ENCODE measurements around the gene ITGB3BP. TPM values are rescaled to one million over a fixed set of nuclear protein-coding genes. Genes with fewer than 3 reads are reported as not detected.

ITGB3BP gene
- total RNA-seq, 1 donor from 2014 or later: 12.7 TPM

DNA sequence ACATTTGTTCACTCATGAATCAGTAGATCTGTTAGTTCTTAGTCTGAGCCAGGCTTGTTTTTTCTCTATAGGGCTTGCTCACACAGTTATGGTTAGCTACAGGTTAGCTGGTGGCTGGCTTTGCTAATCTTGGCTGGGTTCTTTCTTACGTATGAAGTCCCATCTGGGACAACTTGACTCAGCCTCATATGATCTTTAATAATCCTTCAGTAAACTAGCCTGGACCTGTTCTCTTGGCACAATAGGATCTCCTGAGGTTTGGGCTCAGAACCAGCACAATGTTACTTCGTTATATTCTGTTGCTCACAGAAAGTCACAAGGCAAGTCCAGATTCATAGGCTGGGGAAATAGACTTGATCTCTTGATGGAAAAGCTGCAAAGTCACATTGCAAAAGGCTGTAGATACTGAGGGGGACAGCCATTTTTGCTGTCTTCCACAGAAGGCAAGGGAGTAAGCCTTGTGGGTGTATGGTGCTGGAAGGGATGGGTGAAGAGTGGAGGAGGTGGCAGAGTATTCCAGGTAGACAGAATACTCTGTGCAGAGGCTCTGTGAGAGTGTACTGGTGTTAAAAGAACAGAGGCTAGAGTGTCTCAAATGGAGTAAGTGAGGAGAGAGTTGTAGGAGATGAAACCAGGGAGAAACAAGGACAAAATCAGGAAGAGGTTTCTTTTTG lies 24.7 kb upstream of the ITGB3BP start:
- no peak overlapping the region for H3K4me3 Mint-ChIP-seq (ENCODE audit: unreplicated experiment)
- H3K4me1 Mint-ChIP-seq (ENCODE audit: low read depth, unreplicated experiment): no peaks in the 10 kb centered on the region
- H3K27me3 Mint-ChIP-seq (ENCODE audit: unreplicated experiment): no peaks in the 10 kb centered on the region
- no peaks in the 10 kb centered on the region for H3K9me3 Mint-ChIP-seq (ENCODE audit: unreplicated experiment)
- no peak overlapping the region for H3K27ac Mint-ChIP-seq (ENCODE audit: unreplicated experiment)
- H3K36me3 Mint-ChIP-seq (ENCODE audit: unreplicated experiment): no peaks in the 10 kb centered on the region
- no peak for DNase-seq
- TF ChIP-seq, protein P1, sequence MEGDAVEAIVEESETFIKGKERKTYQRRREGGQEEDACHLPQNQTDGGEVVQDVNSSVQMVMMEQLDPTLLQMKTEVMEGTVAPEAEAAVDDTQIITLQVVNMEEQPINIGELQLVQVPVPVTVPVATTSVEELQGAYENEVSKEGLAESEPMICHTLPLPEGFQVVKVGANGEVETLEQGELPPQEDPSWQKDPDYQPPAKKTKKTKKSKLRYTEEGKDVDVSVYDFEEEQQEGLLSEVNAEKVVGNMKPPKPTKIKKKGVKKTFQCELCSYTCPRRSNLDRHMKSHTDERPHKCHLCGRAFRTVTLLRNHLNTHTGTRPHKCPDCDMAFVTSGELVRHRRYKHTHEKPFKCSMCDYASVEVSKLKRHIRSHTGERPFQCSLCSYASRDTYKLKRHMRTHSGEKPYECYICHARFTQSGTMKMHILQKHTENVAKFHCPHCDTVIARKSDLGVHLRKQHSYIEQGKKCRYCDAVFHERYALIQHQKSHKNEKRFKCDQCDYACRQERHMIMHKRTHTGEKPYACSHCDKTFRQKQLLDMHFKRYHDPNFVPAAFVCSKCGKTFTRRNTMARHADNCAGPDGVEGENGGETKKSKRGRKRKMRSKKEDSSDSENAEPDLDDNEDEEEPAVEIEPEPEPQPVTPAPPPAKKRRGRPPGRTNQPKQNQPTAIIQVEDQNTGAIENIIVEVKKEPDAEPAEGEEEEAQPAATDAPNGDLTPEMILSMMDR (IDR thresholded peaks at IDR 0.05; ENCODE audit: partially characterized antibody, unreplicated experiment): no peak

DNA sequence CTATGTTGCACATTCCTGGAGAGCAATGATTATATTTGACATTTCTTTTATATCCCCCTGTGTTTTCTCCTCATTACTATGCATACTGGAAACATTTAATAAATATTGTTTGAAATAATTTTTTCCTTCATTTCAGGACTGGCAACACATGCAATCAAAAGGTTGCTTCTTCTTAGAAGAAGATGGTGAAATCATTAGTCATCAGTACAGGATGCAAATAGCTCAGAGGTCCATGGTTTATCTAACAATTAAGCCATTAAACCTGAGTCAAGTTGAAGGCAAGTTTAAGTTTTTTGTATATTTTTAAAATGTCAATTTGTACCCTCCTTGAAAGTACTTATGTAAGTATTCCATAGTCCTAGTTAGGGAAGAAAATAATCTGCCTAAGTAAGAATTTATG lies 22.8 kb upstream of the ITGB3BP start:
- Mint-ChIP-seq H3K4me1 (ENCODE audit: low read depth, unreplicated experiment) (no peaks in the 10 kb centered on the region), H3K4me3 (ENCODE audit: unreplicated experiment) (no peak overlapping the region), H3K27ac (ENCODE audit: unreplicated experiment) (no peak overlapping the region), H3K9me3 (ENCODE audit: unreplicated experiment) (no peaks in the 10 kb centered on the region), H3K36me3 (ENCODE audit: unreplicated experiment) (no peaks in the 10 kb centered on the region), H3K27me3 (ENCODE audit: unreplicated experiment) (no peaks in the 10 kb centered on the region)
- no peak for DNase-seq
- TF ChIP-seq, protein P1 (IDR thresholded peaks at IDR 0.05; ENCODE audit: partially characterized antibody, unreplicated experiment): no peak

DNA sequence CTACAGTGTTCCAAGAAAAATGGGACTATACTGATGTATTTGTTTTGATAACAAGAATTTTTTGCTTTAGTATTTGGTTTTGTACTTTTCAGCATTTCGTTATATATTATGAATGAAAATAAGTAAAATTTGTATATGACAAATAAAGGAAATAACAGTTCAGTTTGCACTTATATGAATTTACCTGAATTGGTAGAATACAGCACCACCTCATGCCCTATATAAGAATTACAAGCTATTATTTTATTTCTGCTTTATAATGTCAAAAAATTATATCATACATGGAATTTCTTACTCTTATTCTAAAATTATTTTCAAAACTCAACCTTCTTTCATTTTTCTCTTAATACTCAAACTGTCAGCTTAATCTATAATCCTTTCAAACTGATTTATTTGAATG lies 14.9 kb upstream of the ITGB3BP start:
- H3K4me3 Mint-ChIP-seq (ENCODE audit: unreplicated experiment): no peak overlapping the region
- TF ChIP-seq, protein P1 (IDR thresholded peaks at IDR 0.05; ENCODE audit: partially characterized antibody, unreplicated experiment): peak; percentile 48
- no peak for DNase-seq
- H3K4me1 Mint-ChIP-seq (ENCODE audit: low read depth, unreplicated experiment): no peaks in the 10 kb centered on the region
- H3K27ac Mint-ChIP-seq (ENCODE audit: unreplicated experiment): no peak overlapping the region
- no peaks in the 10 kb centered on the region for H3K36me3 Mint-ChIP-seq (ENCODE audit: unreplicated experiment)
- H3K27me3 Mint-ChIP-seq (ENCODE audit: unreplicated experiment): no peaks in the 10 kb centered on the region
- H3K9me3 Mint-ChIP-seq (ENCODE audit: unreplicated experiment): no peaks in the 10 kb centered on the region

DNA sequence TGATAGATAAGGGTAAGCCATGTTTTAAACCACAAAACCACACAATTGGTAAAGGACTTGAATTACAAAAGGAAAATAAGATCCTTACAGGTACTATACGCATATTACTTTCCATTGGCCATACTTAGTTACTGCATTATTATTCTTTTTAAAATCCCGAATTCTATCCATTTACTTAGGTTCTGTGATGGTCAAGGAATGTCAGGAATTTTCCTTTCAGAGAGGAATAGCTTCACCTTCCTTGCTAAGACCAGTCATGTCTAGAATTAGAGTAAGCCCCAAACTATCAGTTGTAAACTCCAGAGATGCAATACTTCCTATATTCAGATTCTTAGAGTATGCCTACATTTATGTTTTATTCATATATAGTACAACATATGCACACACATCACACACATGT lies 14.0 kb upstream of the ITGB3BP start:
- no peaks in the 10 kb centered on the region for H3K4me1 Mint-ChIP-seq (ENCODE audit: low read depth, unreplicated experiment)
- no peaks in the 10 kb centered on the region for H3K9me3 Mint-ChIP-seq (ENCODE audit: unreplicated experiment)
- H3K4me3 Mint-ChIP-seq (ENCODE audit: unreplicated experiment): no peak overlapping the region
- DNase-seq: no peak
- H3K27me3 Mint-ChIP-seq (ENCODE audit: unreplicated experiment): no peaks in the 10 kb centered on the region
- TF ChIP-seq, protein P1 (IDR thresholded peaks at IDR 0.05; ENCODE audit: partially characterized antibody, unreplicated experiment): no peak
- no peak overlapping the region for H3K27ac Mint-ChIP-seq (ENCODE audit: unreplicated experiment)
- no peaks in the 10 kb centered on the region for H3K36me3 Mint-ChIP-seq (ENCODE audit: unreplicated experiment)

DNA sequence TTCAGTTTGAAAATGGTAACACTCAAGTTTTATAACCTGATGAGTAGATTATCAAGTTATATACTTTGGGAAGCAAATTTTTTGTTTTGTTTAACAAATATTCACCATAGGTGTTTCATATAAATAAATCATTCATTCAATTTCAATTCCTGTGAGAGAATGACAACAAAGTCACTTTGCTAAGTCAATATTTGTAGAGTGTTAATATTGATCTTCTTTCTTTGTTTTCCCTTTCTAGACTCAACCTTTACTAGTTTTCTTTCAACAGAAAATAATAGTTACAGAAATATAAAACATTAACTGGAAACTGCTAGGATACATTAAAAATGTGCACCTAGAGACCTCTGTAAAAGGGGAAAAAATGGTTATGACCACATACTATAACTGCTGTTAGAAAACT lies 11.4 kb upstream of the ITGB3BP start:
- H3K36me3 Mint-ChIP-seq (ENCODE audit: unreplicated experiment): no peaks in the 10 kb centered on the region
- no peak overlapping the region for H3K4me3 Mint-ChIP-seq (ENCODE audit: unreplicated experiment)

More for the DNA sequence above, 11.4 kb upstream of the ITGB3BP start:
- Mint-ChIP-seq H3K9me3 (ENCODE audit: unreplicated experiment) (no peaks in the 10 kb centered on the region), H3K4me1 (ENCODE audit: low read depth, unreplicated experiment) (no peaks in the 10 kb centered on the region), H3K27ac (ENCODE audit: unreplicated experiment) (no peak overlapping the region), H3K27me3 (ENCODE audit: unreplicated experiment) (no peaks in the 10 kb centered on the region)
- TF ChIP-seq, protein P1 (IDR thresholded peaks at IDR 0.05; ENCODE audit: partially characterized antibody, unreplicated experiment): no peak
- no peak for DNase-seq
